DOHH2 (cell line): ENCODE results near the gene ZNF668.

ENCODE experiments used
- CTCF ChIP-seq: fragments of 200-600 bp; sonication (generic); IDR thresholded peaks from one replicate; pipeline ENCODE4 v1.5.1; 2014; ENCODE audit warnings: antibody characterized with exemption, mild to moderate bottlenecking, low read depth, low read length; ENCODE audit not compliant: poor library complexity, severe bottlenecking
- EZH2phosphoT487 ChIP-seq: fragments of 200-600 bp; sonication (generic); IDR thresholded peaks from 2 replicates; pipeline ENCODE4 v1.6.1; 2017; ENCODE audit warnings: borderline replicate concordance, mild to moderate bottlenecking, antibody characterized with exemption, low read length, moderate library complexity, mixed read lengths

GRCh38 chr16:31078597-31079341, 4.7 kb upstream of the ZNF668 start:
- TF ChIP-seq CTCF (no peak), EZH2phosphoT487 (no peak)
